Measurements from ENCODE around the gene CENPX.

Gene CENPX

DNA sequence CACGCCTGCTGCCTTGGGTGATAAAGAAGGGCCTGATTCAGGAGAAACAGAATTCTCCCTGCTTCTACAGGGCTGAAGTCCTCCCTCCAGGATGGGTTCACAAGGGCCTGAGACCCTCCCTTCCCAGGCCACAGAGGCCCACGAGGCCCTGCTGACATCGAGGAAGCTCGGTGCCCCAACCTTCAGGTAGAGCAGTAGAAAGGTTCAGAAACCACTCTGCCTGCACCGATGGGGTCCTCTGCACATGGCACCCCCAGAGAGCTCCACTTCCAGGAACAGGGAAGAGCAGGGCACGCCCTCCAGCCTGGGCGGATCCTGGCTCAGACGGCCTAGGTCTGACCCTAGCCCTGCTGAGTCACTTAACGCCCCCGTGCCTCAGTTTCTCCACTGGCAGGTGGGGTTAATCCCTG lies 773 bp downstream of the CENPX start:
- no peak for FAIRE-seq

DNA sequence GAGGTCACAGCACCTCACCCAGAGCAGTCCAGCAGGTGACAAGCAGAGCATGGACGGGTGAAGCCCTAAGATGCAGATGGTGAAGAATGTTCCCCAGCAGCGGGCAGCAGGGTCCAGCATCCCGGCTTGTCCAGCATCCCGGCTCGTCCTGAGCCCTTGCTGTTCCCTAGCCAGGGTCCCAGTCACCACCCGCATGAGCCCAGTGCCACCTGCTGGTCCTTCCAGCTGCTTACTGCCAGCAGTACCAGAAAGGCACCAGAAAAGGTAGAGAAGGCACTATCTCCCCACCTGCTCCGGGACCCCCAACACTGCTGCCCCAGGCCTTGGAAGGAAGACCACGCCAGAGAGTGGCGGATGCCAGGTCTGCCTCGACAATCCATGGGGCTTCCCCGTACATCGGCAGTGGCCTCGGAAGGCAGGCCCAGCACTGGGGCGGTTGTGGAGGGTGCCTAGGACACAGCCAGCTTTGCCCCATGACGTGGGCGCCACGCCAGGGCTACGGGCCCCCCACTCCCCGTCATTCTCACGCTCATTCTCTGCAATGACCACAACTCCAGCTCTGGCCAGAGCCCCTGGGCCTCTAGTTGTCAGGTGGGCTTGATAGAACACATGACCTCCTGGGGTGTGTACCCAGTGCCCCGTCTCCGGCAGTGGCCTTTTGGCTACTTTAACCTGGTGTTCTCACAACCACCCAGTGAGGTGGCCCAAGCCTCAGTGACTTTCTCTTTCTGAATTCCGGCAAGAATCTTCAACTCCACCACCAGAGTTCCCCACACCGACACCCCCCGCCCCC lies 1.4 kb downstream of the CENPX start:
- no peak for FAIRE-seq

DNA sequence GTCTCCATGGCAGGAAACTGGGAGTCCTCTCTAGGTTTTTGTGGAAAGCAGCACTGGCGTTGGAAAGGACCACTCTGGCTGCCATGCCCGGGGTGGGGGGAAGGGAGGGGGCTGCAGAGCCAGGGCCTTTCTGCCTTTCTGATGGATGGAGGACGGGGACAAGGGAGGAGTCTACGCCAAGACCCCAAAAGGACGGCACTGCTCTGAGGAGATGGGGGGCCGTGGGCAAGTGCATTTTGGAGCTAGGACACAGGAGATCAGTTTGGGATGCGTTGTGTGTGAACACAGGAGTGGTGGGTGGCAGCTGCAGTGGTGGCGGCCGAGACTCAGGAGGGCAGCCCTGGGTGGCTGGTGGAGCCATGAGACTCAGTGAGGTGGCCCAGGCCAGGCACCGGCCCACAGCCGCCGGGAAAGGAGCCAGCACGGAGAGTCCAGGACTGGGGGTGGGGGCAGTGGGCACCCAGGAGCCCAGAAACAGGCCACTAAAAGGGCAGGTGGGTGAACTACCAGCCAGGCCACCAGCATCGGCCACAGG lies 2.0 kb downstream of the CENPX start:
- no peak for FAIRE-seq

DNA sequence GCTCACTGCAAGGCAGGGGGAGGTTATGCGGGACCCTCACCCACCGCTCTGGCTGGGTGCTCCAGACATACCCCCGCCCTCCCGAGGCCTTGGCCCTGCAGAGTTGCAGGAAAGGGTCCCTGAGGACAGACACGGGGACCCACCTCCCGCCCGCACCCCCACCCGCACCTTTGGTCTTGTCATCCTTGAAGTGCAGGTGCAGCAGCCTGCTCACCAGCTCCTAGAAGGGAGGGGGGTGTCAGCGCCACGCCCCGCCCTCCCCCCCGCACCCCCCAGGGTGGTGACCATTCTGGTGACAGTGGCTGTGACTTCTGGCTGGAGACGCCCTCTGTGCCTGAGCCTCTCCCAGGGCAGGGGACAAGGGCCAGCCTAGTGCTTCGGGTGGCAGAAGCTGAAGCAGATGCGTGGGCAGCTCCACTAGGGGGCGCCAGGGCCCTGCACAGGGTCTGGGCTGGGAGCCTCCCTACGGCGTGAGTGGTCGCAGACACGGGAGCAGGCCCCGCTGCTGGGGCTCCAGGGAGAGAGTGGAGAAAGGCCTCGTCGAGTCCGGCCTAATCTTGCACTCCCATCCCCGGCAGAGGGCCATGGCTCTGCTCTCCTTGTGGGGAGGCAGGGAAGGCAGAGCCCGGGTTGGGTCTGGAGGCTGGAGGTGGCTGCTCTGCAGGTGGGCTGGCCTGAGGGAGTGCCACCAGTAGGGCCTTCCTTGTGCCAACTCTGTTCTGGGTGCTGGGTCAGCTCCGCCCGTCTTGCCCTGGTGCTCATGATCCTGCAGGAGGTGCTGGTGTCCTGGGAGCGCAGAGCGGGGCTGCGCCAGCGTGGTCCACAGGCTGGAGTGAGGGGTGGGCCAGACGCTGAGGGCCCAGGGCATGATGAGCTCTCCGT lies 2.7 kb downstream of the CENPX start:
- no peak for FAIRE-seq

DNA sequence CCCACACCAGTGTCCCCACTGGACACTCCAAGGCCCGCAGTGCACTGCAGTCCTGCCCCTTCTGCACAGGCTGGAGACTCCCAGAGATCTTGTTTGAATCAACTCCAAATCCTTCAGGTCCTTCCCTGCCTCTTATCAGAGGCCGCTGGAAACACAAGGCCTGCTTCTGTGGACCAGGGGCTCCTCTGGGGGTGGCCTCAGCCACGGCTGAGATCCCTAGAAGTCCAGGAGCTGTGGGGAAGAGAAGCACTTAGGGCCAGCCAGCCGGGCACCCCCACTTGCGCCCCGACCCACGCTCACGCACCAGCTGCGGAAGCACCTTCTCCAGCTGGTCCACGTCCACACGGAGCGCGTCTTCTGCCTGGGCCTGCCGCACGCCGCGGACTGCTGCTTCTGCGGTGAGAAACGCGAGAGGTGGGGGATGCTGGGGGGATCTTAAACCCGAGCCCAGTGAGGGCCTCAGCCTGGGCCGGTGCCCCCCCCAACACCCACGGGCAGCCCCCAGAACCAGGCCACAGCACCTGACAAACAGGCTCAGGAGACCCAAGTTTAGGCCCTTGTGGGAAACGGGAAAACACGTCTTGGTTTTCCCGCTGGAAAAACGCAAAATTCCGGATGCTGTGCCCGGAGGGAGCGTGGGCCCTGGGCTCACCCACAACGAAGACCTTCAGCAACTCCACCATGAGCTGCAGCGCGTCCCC lies 3.5 kb downstream of the CENPX start:
- no peak for FAIRE-seq

DNA sequence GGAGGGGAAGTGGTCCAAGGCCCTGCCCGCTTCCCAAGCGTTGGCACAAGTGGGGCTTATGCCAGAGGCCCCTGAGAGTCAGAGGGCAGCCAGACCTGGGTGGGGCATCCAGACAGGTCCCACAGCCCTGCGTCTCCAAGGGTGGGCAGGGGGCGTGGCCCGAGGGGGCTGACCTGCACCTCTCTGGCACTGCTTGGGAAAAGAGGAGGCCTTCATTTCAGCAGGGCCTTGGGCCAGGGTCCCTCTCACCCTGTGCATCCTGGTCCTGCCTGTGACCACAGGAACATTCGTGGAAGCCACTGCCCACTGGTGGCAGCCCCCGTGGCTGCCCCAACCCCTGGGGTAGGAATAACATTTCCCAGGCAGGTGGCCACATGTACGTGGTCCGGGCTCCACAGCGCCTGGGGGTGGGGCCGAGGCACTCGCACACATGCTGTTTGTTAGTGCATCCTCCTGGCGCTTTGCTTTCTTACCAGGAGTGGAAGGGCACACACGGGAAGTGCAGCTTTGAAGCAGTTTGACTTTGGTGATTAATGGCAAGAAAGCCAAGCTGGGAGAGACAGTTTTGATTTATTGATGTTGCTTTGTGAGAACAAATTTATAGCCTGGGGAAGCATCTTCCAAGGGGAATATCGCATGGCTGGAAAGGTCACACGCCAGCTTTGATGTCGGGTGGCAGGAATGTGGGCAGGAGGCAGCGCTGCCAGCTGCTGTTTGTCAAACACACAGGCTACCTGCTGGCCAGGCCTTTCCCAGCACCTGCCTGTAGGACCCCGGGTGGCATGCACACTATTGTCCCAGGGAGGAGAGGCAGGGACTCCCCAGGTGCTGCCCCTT lies 4.3 kb downstream of the CENPX start:
- no peak for FAIRE-seq

DNA sequence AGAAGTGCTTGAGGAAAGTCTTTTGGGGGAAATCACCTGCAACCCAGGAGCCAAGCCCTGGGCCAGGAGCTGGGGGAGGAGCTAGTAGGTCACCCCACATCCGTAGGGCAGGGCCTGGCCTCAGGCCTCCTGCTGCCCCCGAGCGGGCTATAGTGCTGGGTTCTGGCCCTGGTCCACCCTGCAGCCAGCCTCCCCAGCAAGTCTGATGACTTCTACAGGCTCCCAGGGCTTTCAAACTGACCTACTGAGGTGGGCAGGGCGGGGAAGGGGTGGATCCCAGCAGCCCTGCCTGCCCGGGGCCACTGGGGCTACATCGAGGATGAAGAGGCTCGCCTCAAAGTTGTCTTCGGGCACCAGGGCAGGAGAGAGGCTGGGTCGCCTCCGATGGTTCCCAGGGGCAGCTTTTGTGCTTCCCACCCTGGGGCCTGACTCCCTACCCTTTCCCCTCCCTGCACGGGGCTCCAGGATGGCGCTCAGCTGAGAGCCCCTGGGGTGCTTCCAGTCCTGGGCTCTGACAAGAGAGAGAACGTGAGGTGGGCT lies 5.0 kb downstream of the CENPX start:
- FAIRE-seq = no peak

DNA sequence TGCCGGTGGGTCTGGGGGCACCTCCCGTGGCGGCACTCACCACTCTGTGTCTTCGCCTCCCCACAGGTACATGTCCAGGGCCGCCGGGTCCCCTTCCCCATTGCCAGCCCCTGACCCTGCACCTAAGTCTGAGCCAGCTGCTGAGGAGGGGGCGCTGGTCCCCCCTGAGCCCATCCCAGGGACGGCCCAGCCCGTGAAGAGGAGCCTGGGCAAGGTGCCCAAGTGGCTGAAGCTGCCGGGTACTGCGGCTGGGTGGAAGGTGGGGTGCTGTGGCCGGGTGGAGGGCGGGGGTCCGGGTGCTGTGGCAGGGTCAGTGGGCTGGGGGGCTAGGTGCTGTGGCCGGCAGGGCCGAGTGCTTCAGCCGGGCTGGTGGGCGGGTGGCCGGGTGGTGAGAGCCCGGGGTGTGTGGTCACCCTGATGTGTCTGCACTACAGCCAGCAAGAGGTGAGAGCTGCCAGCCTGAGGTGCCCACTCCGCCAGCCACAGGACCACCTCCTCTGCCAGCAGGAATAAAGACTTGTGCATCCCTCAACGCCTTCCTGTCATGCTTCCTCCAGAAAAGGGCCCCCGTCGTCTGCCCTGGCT lies 5.7 kb downstream of the CENPX start:
- no peak for FAIRE-seq

DNA sequence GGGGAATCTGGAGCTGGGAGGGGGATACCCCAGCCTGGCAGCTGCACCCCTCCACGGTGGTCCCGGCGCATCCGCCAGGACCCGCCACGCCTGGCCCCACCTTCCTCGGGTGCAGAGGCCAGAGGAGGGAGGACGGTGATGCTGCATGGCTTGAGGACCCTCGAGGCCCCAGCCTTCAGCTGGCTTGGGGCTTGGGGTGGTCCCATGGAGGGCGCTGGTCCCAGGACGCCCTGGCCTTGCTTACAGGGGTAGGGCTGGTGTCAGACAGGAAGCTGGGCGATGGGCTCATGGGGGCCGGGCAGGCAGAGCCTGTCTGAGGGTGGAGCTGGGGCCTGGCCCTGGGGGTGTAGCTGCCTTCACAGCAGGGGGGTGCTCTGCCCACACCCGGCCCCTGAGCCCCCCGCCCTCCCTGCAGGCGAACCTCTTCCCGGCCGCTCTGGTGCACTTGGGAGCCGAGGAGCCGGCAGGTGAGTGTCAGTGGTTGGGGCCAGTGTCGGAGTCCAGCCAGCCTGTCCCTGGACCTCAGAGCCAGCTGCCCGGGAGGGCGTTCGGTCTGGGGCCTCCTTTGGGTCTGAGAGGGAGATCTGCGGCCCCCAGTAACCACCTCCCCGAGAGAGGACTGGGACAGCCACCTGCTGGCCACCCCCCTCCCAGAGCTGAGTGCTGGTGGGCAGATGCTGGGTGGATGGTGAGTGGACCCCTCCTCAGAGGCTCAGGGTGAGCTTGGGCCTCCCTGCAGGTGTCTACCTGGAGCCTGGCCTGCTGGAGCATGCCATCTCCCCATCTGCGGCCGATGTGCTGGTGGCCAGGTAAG lies 6.4 kb downstream of the CENPX start:
- no peak for FAIRE-seq

DNA sequence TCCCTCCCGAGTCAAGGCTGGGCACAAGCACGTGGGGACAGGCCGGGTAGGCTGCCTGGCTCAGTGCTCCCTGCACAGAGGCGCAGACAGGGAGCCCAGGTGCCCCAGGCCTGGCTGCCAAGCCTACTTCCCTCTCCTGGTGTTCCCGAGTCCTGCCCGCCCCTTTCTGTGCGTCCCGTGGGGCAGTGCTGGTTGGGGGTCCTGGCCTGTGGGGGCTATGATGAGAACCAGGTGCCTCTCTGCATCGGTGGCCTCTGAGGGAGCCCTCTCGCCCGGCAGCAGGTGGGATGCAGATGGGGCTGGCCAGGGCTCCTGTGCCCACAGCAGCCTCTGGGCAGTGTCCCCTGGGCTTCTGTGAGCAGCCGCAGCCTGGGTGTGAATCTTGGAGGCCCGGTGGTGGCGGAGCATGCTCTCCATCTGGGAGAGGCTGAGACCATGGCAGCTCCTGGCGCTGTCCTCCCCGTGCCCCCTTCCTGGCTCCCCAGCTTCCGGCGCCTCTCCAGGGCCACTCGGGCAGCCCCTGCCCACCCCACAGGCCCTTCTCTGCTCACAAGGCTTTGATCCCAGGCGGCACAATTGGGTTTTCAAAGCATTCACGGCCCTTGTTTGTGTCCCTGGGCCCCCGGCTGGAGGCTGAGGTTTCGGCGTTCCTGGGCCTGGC lies 7.2 kb downstream of the CENPX start:
- FAIRE-seq = no peak

DNA sequence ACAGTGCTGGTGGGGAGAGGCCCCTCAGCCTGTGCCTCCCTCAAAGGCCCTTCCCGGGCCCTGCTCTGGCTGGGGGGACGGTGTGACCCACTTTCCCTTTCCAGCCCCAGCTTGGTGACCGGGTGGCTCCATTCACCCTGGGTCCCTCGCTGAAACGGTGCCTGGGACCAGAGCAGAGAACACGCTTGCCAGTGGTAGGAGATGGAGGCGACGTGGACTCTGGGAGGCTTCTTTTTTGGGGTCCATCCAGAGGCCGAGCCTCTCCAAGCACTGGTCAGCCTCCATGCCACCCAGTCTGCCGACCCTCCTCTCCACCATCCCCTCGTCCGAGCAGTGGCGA lies 7.7 kb downstream of the CENPX start:
- no peak for FAIRE-seq

DNA sequence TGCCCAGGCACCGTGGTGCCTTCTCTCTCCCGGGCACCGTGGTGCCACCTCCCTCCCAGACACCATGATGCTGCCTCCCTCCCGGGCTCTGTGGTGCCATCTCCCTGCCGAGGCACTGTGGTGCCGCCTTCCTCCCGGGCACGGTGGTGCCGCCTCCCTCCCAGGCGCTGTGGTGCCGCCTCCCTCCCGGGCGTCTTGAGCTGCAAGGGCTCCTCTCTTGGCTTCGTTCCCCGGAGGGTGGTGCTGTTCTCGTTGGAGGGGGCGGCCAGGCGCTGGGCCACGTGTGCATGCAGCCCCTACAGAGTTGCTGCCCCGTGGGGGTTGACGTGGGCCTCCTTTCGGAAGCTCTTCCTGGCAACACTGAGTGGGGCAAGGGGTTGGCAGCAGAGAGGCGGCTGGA lies 8.2 kb downstream of the CENPX start:
- no peak for FAIRE-seq

DNA sequence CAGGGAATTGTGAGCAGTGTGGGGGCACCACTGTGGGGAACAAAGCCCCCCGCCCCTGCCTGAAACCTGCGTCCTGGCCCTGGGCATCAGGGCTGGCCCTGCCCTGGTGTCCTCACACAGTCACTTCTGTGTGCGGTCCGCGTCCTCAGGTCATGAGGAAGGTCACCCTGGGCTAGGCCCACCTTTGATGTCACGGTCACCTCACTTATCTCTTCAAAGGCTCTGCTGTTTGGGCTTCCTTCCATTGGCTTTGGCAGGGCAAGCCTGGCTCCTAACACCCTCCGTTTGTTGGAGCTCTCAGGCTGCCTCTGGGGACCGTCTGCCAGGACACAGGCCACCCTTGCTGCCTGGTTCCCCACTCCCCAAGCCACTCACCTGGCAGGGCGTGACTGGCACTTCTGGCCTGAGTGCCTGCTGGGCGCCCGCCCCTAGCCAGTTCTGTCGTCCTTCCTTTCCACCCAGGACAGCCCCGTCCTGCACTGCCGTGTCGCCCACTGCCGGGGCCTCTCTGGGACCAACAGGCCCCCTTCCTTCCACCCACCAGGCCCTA lies 8.8 kb downstream of the CENPX start:
- no peak for FAIRE-seq

DNA sequence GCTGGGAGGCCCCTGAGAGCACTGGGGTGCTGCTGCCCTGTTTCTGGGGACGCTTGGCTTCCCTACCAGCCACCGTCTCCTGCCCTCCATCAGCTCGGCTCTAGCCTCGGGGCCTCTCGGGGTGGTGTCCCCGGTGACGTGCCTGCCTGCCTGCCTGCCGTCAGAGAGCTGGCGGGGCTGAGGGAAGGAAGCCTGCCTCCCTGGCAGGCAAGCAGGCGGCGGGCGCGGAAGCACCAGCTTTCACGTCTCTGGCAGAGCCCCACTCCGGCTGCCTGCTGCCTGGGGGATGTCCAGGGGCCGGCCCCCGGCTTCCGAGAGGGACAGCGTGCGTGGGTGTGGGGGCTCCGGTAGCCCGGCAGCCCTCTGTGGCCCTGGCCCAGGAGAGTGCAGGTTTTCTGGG lies 9.3 kb downstream of the CENPX start:
- no peak for FAIRE-seq

DNA sequence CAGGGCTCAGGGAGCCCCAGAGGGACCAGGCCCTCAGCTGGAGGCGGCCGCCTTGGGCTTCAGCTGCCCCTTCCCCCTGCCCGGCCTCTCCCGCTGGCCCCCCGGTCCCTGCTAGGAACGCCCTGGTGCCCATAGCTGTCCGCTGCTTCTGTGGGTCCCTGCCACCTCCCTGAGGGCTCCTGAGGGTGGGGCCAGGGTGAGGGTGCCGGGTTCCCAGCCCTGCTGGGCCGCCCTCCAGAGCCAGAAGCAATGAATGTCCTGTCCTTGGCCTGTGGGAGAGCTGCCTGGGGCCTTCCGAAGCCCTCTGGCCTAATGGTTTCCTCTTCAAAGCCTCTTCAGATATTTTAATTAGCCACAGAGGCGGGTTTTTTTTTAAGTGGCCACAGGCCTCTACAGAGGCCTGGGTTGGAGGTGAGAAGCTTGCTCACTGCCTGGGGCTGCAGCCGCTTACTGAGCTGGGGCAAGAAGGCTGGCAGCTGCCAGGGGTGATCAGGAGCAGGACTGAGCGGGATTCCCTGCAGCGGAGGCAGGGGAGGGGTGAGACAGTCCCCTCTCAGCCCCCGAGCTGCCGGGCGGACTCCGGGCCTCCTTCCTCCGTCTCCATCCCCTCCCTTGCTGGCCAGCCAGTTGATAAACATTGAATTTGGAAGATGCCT lies 9.9 kb downstream of the CENPX start:
- FAIRE-seq = no peak

DNA sequence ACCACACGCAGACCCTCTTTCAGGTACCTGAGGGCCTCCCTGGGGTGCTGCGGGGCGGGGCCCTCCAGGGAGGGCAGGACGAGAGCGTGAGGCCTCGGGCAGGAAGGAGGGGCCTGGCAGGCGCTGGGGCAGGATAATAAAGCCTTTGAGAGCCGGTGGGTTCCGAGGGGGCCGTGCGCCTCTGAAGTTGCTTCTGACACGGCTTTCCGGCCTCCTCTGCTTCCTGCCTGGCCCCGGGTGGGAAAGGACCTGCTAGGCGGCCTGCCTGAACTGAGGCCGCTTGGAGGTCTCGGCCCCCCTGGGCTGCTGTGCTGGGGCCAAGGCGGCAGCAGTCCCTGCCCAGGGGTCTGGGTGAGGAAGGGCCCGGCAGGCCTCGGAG lies 10.4 kb downstream of the CENPX start:
- FAIRE-seq = no peak

DNA sequence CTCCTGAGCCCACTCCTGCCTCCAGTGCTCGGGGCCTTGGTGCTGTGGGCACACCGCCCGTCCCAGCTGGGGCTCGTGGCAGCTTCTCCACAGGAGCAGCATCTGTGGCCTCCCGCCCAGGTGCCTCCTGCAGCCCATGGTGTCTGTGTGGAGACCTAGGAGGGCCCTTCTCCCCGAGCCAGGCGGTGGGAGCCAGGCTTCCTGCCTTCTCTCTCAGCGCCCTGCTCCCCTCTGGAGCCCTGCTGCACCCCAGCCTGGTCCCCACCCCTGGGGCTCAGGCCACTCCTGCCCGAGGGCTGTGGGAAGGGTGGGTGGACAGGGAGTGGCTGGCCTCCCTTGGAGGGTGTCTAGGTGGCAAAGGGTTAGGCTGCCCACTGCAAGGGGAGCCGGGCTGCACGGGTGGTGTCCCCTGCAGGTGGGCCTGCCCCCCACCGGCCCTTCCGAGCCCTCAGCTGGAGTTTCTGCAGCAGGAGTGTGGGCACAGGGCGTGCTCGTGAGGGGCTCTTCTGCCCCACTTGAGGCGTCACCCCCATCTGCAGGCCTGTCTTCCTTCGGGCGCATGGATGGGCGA lies 11.0 kb downstream of the CENPX start:
- no peak for FAIRE-seq

DNA sequence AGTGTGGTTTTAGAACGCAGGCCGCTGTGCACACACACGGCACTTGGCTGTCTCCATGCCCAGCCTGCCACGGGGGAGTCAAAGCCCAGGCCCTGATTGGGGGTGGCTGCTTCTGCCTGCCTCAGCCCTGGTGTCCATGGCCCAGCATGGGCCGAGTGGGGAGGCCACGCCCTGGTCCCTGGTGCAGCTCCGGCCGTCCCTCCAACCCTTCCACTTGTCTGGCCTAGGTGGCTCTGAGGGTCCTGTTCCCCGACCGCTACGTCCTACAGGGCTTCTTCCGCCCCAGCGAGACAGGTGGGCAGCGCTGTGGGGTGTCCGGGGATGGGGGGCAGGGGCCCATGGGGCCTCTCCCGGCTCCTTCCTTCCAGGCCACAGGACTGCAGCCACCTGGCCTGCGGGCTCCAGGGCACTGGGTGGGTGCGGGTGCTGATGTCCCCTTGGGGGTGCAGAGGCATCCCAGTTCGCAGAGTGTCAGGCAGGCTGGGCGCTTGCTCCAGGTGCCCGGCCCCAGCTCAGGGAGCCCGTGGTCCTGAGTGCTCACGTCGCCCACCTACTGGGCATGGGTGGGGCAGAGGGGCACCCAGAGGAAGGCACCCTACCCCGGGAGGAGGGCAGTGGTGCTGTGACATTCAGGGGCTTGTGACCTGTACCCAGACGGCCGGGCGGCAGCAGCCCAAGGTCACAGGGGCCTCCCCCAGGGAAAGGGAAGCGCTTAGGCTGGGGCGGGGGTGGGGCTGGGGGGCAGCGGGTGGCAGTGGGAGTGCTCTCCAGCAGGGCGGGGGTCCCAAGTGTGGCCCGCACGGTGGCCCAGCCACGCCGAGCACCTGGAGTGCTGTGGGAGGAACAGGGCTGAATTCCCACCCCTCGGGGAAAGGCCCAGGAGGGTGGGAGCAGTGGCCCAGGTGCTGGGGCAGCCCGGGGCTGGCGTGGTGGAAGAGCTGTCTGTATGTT lies 11.8 kb downstream of the CENPX start:
- no peak for FAIRE-seq

Measured in endometrium (tissue), 2 donors.